Keratinocyte (primary cell): ENCODE data around the gene PTCD2. TPM values are rescaled to one million over a fixed set of nuclear protein-coding genes. Genes with fewer than 3 reads are reported as not detected.

Experiments used
- DNase-seq: peaks from one replicate; pipeline ENCODE4 v3.0.0-alpha.2; 2011; ENCODE audit warnings: low read depth, missing footprints, low spot score
- FAIRE-seq: peaks from 2 replicates; lab custom pipeline; 2011; peaks lifted over from hg19 to GRCh38; lab: Jason Lieb, UNC
- H2AFZ ChIP-seq: 2 replicates; pipeline ENCODE4 v1.6.0; 2012; ENCODE audit warnings: low read length, control low read depth, inconsistent platforms; ENCODE audit not compliant: control insufficient read depth
- H3K27ac ChIP-seq: 2 replicates; pipeline ENCODE4 v1.5.1; 2011; ENCODE audit warnings: low read length; ENCODE audit not compliant: control insufficient read depth, insufficient read depth
- H3K27me3 ChIP-seq: 3 replicates; pipeline ENCODE4 v1.6.0; 2011; ENCODE audit warnings: low read length; ENCODE audit not compliant: control insufficient read depth, insufficient read depth; ENCODE audit errors: extremely low read depth
- H3K36me3 ChIP-seq, 2 experiments: 2 replicates in 1 of 2; 3 replicates in 1 of 2; pipeline ENCODE4 v1.5.1; 2011; ENCODE audit warnings: low read length in 2 of 2, mild to moderate bottlenecking in 1 of 2; ENCODE audit not compliant: control insufficient read depth in 2 of 2, insufficient read depth in 2 of 2; ENCODE audit errors: extremely low read depth in 1 of 2
- H3K4me1 ChIP-seq: 3 replicates; pipeline ENCODE4 v1.5.1; 2011; ENCODE audit warnings: low read length; ENCODE audit not compliant: control insufficient read depth, insufficient read depth; ENCODE audit errors: extremely low read depth
- H3K4me2 ChIP-seq: 3 replicates; pipeline ENCODE4 v1.6.0; 2011; ENCODE audit warnings: low read depth, low read length; ENCODE audit not compliant: control insufficient read depth, insufficient read depth; ENCODE audit errors: extremely low read depth
- H3K4me3 ChIP-seq, 3 experiments: fragments of 200-600 bp in 1 of 3; sonication (generic) in 1 of 3; 2 replicates in 2 of 3; 3 replicates in 1 of 3; pipeline ENCODE4 v1.5.1; 2011 to 2016; ENCODE audit warnings: low read length in 3 of 3, mild to moderate bottlenecking in 3 of 3, control low read depth in 2 of 3, inconsistent platforms in 1 of 3, low read depth in 1 of 3, mixed read lengths in 1 of 3, mixed run types in 1 of 3, moderate library complexity in 1 of 3; ENCODE audit not compliant: control insufficient read depth in 2 of 3, insufficient read depth in 2 of 3; ENCODE audit errors: extremely low read depth in 1 of 3
- H3K79me2 ChIP-seq: 2 replicates; pipeline ENCODE4 v1.6.0; 2012; ENCODE audit warnings: low read length; ENCODE audit not compliant: control insufficient read depth, insufficient read depth
- H3K9ac ChIP-seq: 3 replicates; pipeline ENCODE4 v1.6.0; 2011; ENCODE audit warnings: low read length; ENCODE audit not compliant: control insufficient read depth, insufficient read depth; ENCODE audit errors: extremely low read depth
- H3K9me1 ChIP-seq: 3 replicates; pipeline ENCODE4 v1.6.0; 2011; ENCODE audit warnings: low read length; ENCODE audit not compliant: control insufficient read depth, insufficient read depth; ENCODE audit errors: extremely low read depth
- H3K9me3 ChIP-seq: 2 replicates; pipeline ENCODE4 v1.5.1; 2012; ENCODE audit warnings: low read depth, low read length; ENCODE audit not compliant: control insufficient read depth
- H4K20me1 ChIP-seq: 3 replicates; pipeline ENCODE4 v1.6.0; 2011; ENCODE audit warnings: low read length; ENCODE audit not compliant: control insufficient read depth, insufficient read depth; ENCODE audit errors: extremely low read depth
- EZH2 ChIP-seq: IDR thresholded peaks from one replicate; pipeline ENCODE4 v1.6.1; 2012; ENCODE audit warnings: inconsistent platforms, mild to moderate bottlenecking, low read length, moderate library complexity
- dilution Hi-C: fragments of 300-500 bp; cut with MboI; formaldehyde crosslinking; loops from one replicate; pipeline ENCODE4 v1.7.0; 2020; ENCODE audit warnings: low sequenced_read_pairs; ENCODE audit not compliant: extremely low pct_ligation_motif_present
- polyA plus RNA-seq, 5 experiments: library from polyadenylated mRNA; depleted of rRNA in 3 of 5; stranded (reverse) in 3 of 5; stranded (forward) in 1 of 5; unstranded in 1 of 5; fragments of >200 nt; gene quantifications; 1 replicate in 1 of 5; 2 replicates in 3 of 5; 3 replicates in 1 of 5; pipeline versions ENCODE4 v1.2.1 to v1.2.3, GENCODE V29; 2011 to 2012; ENCODE audit warnings: missing spikeins in 2 of 5, low read depth in 1 of 5, low replicate concordance in 1 of 5
- TF ChIP-seq, protein P1 (sequence below), 3 experiments: IDR thresholded peaks in 1 of 3; conservative IDR thresholded peaks in 1 of 3; optimal IDR thresholded peaks in 1 of 3; 2 replicates in 2 of 3; 3 replicates in 1 of 3; pipeline versions ENCODE3 to v1.5.1; 2011; ENCODE audit warnings: low read length in 3 of 3, mild to moderate bottlenecking in 3 of 3, moderate library complexity in 2 of 3, control low read depth in 1 of 3, inconsistent platforms in 1 of 3; ENCODE audit not compliant: insufficient read depth in 2 of 3; ENCODE audit errors: extremely low read depth in 1 of 3

The PTCD2 gene
- polyA plus RNA-seq, 1 donor (not counting 4 experiments of a cell fraction or from before 2014, with no cell fraction given), result 13.1 TPM

DNA sequence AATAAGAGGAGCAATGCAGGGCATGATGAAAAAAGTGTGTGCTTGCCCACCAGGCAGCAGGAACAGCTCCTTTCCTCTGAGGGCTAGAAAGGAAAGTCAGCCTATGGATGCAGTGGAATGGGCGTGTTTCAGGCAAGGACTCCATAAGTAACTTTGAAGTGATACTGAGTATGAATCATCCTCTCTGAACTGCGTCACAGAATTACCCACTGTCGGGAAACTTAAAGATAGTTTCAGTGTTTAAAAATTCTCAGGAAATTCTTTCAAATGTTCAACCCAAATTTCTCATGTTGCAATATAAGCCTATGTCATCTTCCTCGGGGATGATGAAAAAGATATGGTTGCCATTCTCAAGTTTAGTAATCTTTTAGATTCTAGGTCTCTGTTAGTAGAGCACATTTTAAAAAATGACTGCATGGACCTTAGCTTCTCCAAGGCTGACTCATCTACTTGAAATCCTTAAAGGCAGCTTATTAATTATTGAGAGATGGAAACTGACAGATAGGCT, 27.7 kb downstream of the PTCD2 start:
- TF ChIP-seq, protein P1, sequence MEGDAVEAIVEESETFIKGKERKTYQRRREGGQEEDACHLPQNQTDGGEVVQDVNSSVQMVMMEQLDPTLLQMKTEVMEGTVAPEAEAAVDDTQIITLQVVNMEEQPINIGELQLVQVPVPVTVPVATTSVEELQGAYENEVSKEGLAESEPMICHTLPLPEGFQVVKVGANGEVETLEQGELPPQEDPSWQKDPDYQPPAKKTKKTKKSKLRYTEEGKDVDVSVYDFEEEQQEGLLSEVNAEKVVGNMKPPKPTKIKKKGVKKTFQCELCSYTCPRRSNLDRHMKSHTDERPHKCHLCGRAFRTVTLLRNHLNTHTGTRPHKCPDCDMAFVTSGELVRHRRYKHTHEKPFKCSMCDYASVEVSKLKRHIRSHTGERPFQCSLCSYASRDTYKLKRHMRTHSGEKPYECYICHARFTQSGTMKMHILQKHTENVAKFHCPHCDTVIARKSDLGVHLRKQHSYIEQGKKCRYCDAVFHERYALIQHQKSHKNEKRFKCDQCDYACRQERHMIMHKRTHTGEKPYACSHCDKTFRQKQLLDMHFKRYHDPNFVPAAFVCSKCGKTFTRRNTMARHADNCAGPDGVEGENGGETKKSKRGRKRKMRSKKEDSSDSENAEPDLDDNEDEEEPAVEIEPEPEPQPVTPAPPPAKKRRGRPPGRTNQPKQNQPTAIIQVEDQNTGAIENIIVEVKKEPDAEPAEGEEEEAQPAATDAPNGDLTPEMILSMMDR (optimal IDR thresholded peaks at IDR 0.05 in 1 of 3, IDR thresholded peaks at IDR 0.05 in 1 of 3, conservative IDR thresholded peaks at IDR 0.05 in 1 of 3; ENCODE audit: extremely low read depth in 1 of 3, insufficient read depth in 2 of 3, low read length in 3 of 3), result no peak
- TF ChIP-seq EZH2, result no peak
- FAIRE-seq (peak; percentile 88), DNase-seq (no peak)
- Histone ChIP-seq H3K4me3 (no peak overlapping the region), H3K9ac (peak overlapping the region; percentile 51), H3K27me3 (no peaks in the 10 kb centered on the region), H3K36me3 (peaks cover 3 to 6% of the 10 kb centered on the region in 2 experiments), H2AFZ (peak overlapping the region; percentile 71), H3K4me2 (peak overlapping the region; percentile 58), H3K4me1 (peaks cover 19% of the 10 kb centered on the region), H3K9me3 (no peaks in the 10 kb centered on the region), H3K9me1 (no peaks in the 10 kb centered on the region), H3K27ac (peak overlapping the region; percentile 91), H3K79me2 (no peaks in the 10 kb centered on the region), H4K20me1 (no peaks in the 10 kb centered on the region)
- dilution Hi-C loops, result no loop called here

DNA sequence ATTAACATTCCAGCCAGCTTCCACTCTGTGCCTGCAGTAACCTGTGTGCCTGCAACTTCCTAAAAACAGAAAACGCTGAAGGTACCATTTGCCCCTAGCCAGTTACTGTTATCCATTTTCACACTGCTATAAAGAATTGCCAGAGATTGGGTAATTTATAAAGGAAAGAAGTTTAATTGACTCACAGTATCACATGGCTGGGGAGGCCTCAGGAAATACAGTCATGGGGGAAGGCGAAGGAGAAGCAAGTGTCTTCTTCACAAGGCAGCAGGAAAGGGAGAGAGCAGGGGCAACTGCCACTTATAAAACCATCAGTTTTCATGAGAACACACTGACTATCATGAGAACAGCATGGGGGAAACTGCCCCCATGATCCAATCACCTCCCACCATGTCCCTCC, 31.2 kb downstream of the PTCD2 start:
- Histone ChIP-seq H3K4me3 (no peak overlapping the region), H3K9ac (no peak overlapping the region), H4K20me1 (no peaks in the 10 kb centered on the region), H3K79me2 (no peaks in the 10 kb centered on the region), H3K9me3 (no peaks in the 10 kb centered on the region), H3K27me3 (no peaks in the 10 kb centered on the region), H2AFZ (no peak overlapping the region), H3K36me3 (peaks cover 0 to 3% of the 10 kb centered on the region in 2 experiments), H3K9me1 (no peaks in the 10 kb centered on the region), H3K4me1 (peaks cover 19% of the 10 kb centered on the region), H3K27ac (no peak overlapping the region), H3K4me2 (no peak overlapping the region)
- FAIRE-seq (no peak), DNase-seq (no peak)
- dilution Hi-C loops, result no loop called here
- TF ChIP-seq, protein P1 (optimal IDR thresholded peaks at IDR 0.05 in 1 of 3, IDR thresholded peaks at IDR 0.05 in 1 of 3, conservative IDR thresholded peaks at IDR 0.05 in 1 of 3; ENCODE audit: extremely low read depth in 1 of 3, insufficient read depth in 2 of 3, low read length in 3 of 3), result no peak
- TF ChIP-seq EZH2, result no peak
